A673 (cell line): ENCODE results near the gene LTC4S. TPM values are rescaled to one million over a fixed set of nuclear protein-coding genes. Genes with fewer than 3 reads are reported as not detected.

ENCODE experiments used
- BruUV-seq: library from RNA; stranded (reverse); fragments of 400-500 nt; replicated peaks from 2 replicates; lab custom pipeline; 2021; lab: Mats Ljungman, UMichigan
- CTCF ChIA-PET: fragments of 300-600 bp; sonication (Branson Sonifier 250); formaldehyde crosslinking; loops from one replicate; lab custom pipeline; 2022; ENCODE audit warnings: antibody characterized with exemption; lab: Charles Lee
- POLR2A ChIA-PET: fragments of 300-600 bp; sonication (Branson Sonifier 250); formaldehyde crosslinking; loops from one replicate; lab custom pipeline; 2022; ENCODE audit warnings: antibody characterized with exemption; ENCODE audit not compliant: low non-redundant PET; lab: Charles Lee
- DNase-seq: peaks from one replicate; pipeline ENCODE4 v3.0.0-alpha.2; 2015; ENCODE audit warnings: low spot score
- H3K27ac ChIP-seq: fragments of 200-600 bp; sonication (generic); 2 replicates; pipeline ENCODE4 v1.5.1; 2016; ENCODE audit warnings: mixed run types, low read depth, mild to moderate bottlenecking, mixed read lengths, antibody characterized with exemption, low read length; ENCODE audit not compliant: poor library complexity, severe bottlenecking
- H3K27me3 ChIP-seq: fragments of 200-600 bp; sonication (generic); replicated peaks from 2 replicates; pipeline ENCODE4 v1.6.1; 2017; ENCODE audit warnings: mixed run types, low read depth, mild to moderate bottlenecking, mixed read lengths, antibody characterized with exemption, low read length; ENCODE audit not compliant: insufficient read depth, poor library complexity
- H3K36me3 ChIP-seq: fragments of 200-600 bp; sonication (generic); 2 replicates; pipeline ENCODE4 v1.6.1; 2016; ENCODE audit warnings: mixed run types, mild to moderate bottlenecking, mixed read lengths, antibody characterized with exemption, low read length; ENCODE audit not compliant: insufficient read depth, poor library complexity, severe bottlenecking
- H3K4me1 ChIP-seq: fragments of 200-600 bp; sonication (generic); 2 replicates; pipeline ENCODE4 v1.6.1; 2017; ENCODE audit warnings: mixed run types, mild to moderate bottlenecking, mixed read lengths, antibody characterized with exemption, low read length; ENCODE audit not compliant: insufficient read depth, poor library complexity, severe bottlenecking
- H3K4me3 ChIP-seq: fragments of 200-600 bp; sonication (generic); 2 replicates; pipeline ENCODE4 v1.5.1; 2016; ENCODE audit warnings: low read depth, mixed run types, mild to moderate bottlenecking, mixed read lengths, low read length; ENCODE audit not compliant: poor library complexity, severe bottlenecking
- H3K9me3 ChIP-seq: fragments of 200-600 bp; sonication (generic); 2 replicates; pipeline ENCODE4 v1.6.1; 2016; ENCODE audit warnings: mixed run types, low read depth, mild to moderate bottlenecking, mixed read lengths, antibody characterized with exemption, low read length; ENCODE audit not compliant: poor library complexity, severe bottlenecking
- CTCF ChIP-seq: fragments of 300-800, 200-600 bp; sonication (generic); conservative IDR thresholded peaks from 2 replicates; pipeline ENCODE4 v1.5.1; 2017; ENCODE audit warnings: low read depth, mild to moderate bottlenecking, antibody characterized with exemption, low read length, moderate library complexity, mixed read lengths
- EZH2 ChIP-seq: fragments of 200-600 bp; sonication (generic); IDR thresholded peaks from 2 replicates; pipeline ENCODE4 v1.6.1; 2017; ENCODE audit warnings: borderline replicate concordance, low read depth, mild to moderate bottlenecking, mixed read lengths, antibody characterized with exemption, low read length; ENCODE audit not compliant: poor library complexity, severe bottlenecking
- intact Hi-C: fragments of 100-400 bp; cut with micrococcal nuclease; formaldehyde crosslinking; loops from one replicate; pipeline ENCODE4 v1.10.0; 2022; ENCODE audit not compliant: unreplicated experiment
- total RNA-seq: library from RNA; stranded (reverse); gene quantifications from 2 replicates; pipeline ENCODE4 v1.2.3, GENCODE V29; 2021

Gene LTC4S
- total RNA-seq, 1 experiment from 2014 or later, result 0.58 TPM

- H3K36me3 ChIP-seq, result peaks cover 65% of the 10 kb centered on the region
- ChIA-PET POLR2A (no interaction called here), CTCF (no interaction called here)
- no peak overlapping the region for H3K27ac ChIP-seq
- no peaks in the 10 kb centered on the region for H3K9me3 ChIP-seq
- no peaks in the 10 kb centered on the region for H3K4me1 ChIP-seq
- DNase-seq, result no peak
- H3K27me3 ChIP-seq, result no peaks in the 10 kb centered on the region
- no peak for TF ChIP-seq CTCF
- TF ChIP-seq EZH2, result no peak
- intact Hi-C loops, result no loop called here
- BruUV-seq, result no TSS peak
- no peak overlapping the region for H3K4me3 ChIP-seq
Measured at GRCh38 chr5:179828756-179829421, 35.1 kb downstream of the LTC4S start.

- ChIA-PET POLR2A (interaction anchor here (0.6 kb wide), 2 partner anchors 12 to 76 kb away, joined by 3 read pairs; no protein-coding TSS in a partner anchor), CTCF (no interaction called here)
- intact Hi-C loops, result no loop called here
- Histone ChIP-seq H3K27ac (no peak overlapping the region), H3K36me3 (peaks cover 58% of the 10 kb centered on the region), H3K4me1 (no peaks in the 10 kb centered on the region), H3K4me3 (no peak overlapping the region), H3K27me3 (no peaks in the 10 kb centered on the region), H3K9me3 (no peaks in the 10 kb centered on the region)
- TF ChIP-seq EZH2 (no peak), CTCF (no peak)
- no TSS peak for BruUV-seq
- DNase-seq, result no peak
Measured at GRCh38 chr5:179829732-179830435, 36.1 kb downstream of the LTC4S start.

- POLR2A ChIA-PET, result no interaction called here
- intact Hi-C loops, result no loop called here
- no TSS peak for BruUV-seq
Measured at GRCh38 chr5:179830818-179831468, 37.2 kb downstream of the LTC4S start.

More at GRCh38 chr5:179830818-179831468, 37.2 kb downstream of the LTC4S start:
- no peak overlapping the region for H3K27ac ChIP-seq
- H3K4me1 ChIP-seq, result no peaks in the 10 kb centered on the region
- no peaks in the 10 kb centered on the region for H3K27me3 ChIP-seq
- H3K9me3 ChIP-seq, result no peaks in the 10 kb centered on the region
- TF ChIP-seq EZH2 (no peak), CTCF (no peak)
- no peak overlapping the region for H3K4me3 ChIP-seq
- DNase-seq, result no peak
- peaks cover 50% of the 10 kb centered on the region for H3K36me3 ChIP-seq
- CTCF ChIA-PET, result no interaction called here
